ENCODE results near the gene ACE2. TPM values are rescaled to one million over a fixed set of nuclear protein-coding genes. Genes with fewer than 3 reads are reported as not detected.

ACE2 gene
- total and polyA plus RNA-seq, 8 donors: 0.49 to 3.6 (median 0.85) TPM

DNA sequence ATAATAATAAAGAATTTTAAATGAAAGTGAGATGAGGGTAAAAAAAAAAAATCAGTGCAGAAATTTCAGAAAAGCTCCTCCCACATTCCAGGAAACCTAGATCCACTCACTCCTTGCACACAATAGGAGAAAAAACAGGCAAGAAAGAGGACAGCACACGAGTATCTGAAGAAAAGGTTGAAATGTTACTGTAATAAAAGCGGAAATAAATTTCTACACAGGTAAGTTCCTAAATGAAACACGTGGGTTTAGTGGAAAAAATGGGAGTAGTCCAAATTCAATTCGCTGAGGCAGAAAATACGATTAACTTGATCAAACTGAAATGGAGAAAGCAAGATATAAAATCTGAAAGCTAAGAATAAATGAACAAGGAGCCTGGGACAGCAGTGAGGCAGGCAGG is 2.0 kb upstream of the ACE2 start:
- Histone ChIP-seq H3K27me3 (peaks cover 0 to 7% of the 10 kb centered on the region in 2 donors), H3K36me3 (no peaks in the 10 kb centered on the region), H3K4me3 (no peak overlapping the region), H3K4me1 (no peaks in the 10 kb centered on the region), H3K27ac (no peak overlapping the region), H3K9me3 (no peaks in the 10 kb centered on the region)
- ATAC-seq (no peak), DNase-seq (no peak)
- intact Hi-C loops (cut with DNase I): no loop called here
- no peak for TF ChIP-seq CTCF (IDR thresholded peaks at IDR 0.05)

- Histone ChIP-seq H3K4me3 (no peak overlapping the region), H3K36me3 (no peaks in the 10 kb centered on the region), H3K9me3 (no peaks in the 10 kb centered on the region), H3K27ac (no peak overlapping the region), H3K4me1 (no peaks in the 10 kb centered on the region), H3K27me3 (peaks cover 0 to 7% of the 10 kb centered on the region in 2 donors)
- intact Hi-C loops (cut with DNase I): no loop called here
- TF ChIP-seq CTCF (IDR thresholded peaks at IDR 0.05): no peak
- DNase-seq (peak in 1 of 4 donors; percentile 35), ATAC-seq (peak; percentile 80)
Measured at GRCh38 chrX:15601932-15602331, 1.2 kb upstream of the ACE2 start.

DNA sequence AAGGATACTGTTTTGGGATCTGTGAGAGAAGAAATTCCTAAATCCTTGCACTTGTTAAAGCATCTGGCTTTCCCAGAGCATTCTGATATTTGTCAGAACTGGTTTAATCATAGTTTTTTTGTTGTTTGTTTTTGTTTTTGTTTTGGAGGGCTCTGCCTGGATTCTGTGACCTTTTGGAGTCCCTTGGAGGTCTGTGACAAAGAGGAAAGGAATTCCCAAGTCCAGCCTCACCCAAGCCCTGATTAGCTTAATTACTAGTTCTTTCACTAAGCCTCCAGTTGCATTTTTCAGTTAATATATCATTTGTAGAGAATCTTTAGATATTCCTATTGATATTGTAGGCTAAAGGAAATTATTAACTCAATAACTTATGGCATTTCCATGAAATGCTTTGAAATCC is 711 bp downstream of the ACE2 start:
- Histone ChIP-seq H3K27me3 (peaks cover 0 to 7% of the 10 kb centered on the region in 2 donors), H3K27ac (no peak overlapping the region), H3K4me3 (no peak overlapping the region), H3K36me3 (no peaks in the 10 kb centered on the region), H3K4me1 (no peaks in the 10 kb centered on the region), H3K9me3 (no peaks in the 10 kb centered on the region)
- TF ChIP-seq CTCF (IDR thresholded peaks at IDR 0.05): no peak
- DNase-seq (no peak), ATAC-seq (no peak)
- intact Hi-C loops (cut with DNase I): no loop called here

GRCh38 chrX:15599461-15599860 is 1.3 kb downstream of the ACE2 start:
- no peak for DNase-seq
- no peaks in the 10 kb centered on the region for H3K9me3 ChIP-seq
- no peak overlapping the region for H3K4me3 ChIP-seq
- intact Hi-C loops (cut with DNase I): no loop called here
- peaks cover 0 to 7% of the 10 kb centered on the region in 2 donors for H3K27me3 ChIP-seq
- H3K27ac ChIP-seq: no peak overlapping the region
- H3K36me3 ChIP-seq: no peaks in the 10 kb centered on the region
- no peak for TF ChIP-seq CTCF (IDR thresholded peaks at IDR 0.05)
- no peaks in the 10 kb centered on the region for H3K4me1 ChIP-seq
- no peak for ATAC-seq

GRCh38 chrX:15598026-15598425 is 2.7 kb downstream of the ACE2 start:
- no peak for DNase-seq
- no peaks in the 10 kb centered on the region for H3K4me1 ChIP-seq
- H3K4me3 ChIP-seq: no peak overlapping the region
- H3K9me3 ChIP-seq: no peaks in the 10 kb centered on the region
- intact Hi-C loops (cut with DNase I): no loop called here
- no peak overlapping the region for H3K27ac ChIP-seq
- no peak for ATAC-seq
- no peaks in the 10 kb centered on the region for H3K36me3 ChIP-seq
- peaks cover 0 to 4% of the 10 kb centered on the region in 2 donors for H3K27me3 ChIP-seq
- no peak for TF ChIP-seq CTCF (IDR thresholded peaks at IDR 0.05)
